ENCODE data around the gene SLCO2A1.
"Not testable (repeated sequence)": the region's sequence is repeated elsewhere in the genome, so short reads cannot be mapped to it uniquely, and the experiment has no call there.

SLCO2A1 gene

DNA sequence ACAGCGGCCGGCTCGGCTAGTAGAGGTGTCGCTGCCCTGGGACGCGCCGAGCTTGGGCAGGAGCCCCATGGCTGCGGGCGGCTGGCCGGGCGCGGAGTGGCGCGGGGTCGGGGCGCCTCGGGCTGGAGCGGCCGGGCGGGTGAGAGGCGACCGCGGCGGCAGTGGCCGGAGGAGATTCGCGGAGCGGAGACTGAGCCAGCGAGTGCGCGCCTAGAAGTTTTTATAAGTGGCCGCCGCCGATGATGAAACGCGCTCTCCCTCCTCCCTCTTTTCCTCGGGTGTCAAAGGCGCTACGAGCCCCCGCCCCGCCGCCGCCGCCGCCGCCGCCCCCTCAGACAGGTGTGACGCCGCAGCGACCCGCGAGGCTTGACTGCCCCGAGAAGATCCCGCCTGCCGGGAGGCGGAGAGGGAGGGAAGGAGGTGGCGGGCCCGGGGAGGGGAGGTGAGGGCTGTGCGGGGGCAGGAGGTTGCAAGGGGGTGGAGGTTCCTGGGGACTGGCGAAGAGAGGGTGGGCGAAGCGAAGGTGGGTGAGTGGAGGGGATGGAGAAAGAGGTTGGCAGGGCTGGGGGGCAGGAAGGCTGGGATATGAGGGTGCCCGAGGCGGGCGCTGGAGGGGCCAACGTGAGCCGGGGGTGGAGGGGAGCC, at the start of gene SLCO2A1:
SLCO2A1 (minus strand) TSS at position 192 of the 645 bp plus-strand sequence; CDS start at position 69, 123 bp downstream.
- peak in 1 of 2 donors; percentile 2 for DNase-seq

DNA sequence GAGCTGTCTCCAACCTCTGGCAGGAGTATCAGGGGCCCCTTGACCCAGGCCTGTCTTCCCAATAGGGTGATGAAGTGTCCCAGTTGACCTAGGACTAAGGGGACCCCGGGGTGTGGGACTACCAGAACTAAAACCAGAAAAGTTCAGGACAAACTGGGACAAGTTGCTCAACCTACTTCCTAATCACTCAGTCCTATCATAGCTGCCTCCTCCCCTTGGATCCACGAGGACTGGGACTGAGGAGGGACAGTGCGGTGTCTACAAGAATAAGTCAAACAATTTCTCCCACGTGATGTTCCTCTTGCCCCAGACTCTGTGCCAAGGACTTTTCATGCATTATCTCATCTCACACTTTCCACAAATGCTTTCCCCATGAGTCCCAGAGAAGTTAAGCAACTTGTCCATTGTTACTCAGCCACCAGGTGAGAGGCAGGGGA, 49.4 kb upstream of the SLCO2A1 start:
- no peak for DNase-seq

DNA sequence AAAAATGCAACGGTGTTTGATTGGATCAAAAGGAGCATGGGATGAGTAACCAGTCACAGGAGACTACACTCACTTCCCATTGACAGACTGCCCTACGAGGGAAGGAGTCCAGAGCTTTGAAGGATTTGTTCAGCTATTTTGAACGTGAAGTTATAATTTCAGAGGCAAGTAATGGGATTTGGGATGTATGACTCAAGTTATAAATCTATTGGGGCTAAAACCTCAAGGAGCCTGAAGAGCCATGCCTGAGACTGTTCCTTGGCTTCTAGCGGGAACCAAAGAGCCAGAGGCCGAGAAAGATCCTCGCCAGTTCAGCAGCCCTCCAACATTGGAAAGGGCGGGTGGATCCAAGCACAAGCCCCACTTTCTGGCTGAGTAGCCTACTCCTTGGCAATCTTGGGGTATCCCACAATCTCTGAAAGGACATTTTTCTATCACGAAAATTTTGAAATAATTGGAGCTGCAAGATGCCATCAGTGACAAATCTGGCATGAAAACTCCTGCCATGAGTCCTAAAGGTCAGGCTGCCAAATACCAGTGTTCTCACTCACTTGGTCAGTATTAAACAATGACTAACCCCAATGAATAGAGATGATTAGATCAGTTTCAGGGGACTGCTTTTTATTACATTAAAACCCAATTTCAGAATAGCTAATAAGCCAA, 48.6 kb upstream of the SLCO2A1 start:
- DNase-seq: no peak

DNA sequence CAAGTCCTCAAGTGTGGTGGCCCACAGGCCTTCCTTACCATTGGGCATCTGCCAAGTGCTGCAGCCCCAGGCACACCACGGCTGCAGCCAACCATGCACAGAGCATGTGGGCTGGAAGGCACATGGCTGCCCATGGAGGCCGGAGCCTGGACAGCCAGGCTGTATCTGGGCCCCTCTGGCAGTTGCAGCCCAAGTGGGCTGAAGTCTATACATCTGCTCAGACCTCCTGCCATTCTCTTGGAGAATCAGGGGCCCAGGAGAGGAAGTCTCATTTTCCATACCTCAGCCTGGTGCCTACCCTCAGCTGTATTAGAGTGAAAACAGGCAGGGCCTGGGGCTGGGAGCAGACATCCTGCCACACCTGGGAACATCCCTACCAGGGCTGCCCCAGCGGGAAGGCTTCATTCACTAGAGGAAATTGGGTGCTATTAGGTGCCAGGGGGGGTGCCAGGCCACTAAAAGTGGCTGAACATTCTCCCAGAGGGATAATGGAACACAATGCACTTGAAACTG, 48.0 kb upstream of the SLCO2A1 start:
- DNase-seq: no peak

DNA sequence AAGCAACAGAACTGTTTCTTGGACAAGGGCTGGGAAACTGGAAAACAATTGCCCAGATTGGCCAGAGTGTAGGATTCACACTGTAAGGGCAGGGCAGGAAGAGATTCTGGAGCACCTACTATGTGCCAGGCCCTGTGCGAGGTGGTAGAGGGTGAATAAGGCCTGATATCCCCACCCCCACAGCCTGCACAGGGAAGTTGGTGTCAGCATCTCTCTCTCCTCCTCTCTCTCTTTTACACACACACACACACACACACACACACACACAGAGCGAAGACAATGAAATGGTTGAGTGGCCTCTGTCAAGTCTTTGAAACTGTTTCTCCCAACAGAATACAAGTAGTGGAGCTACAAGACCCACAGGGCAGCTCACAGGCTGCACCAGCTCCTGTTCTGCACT, 47.1 kb upstream of the SLCO2A1 start:
- no peak for DNase-seq

DNA sequence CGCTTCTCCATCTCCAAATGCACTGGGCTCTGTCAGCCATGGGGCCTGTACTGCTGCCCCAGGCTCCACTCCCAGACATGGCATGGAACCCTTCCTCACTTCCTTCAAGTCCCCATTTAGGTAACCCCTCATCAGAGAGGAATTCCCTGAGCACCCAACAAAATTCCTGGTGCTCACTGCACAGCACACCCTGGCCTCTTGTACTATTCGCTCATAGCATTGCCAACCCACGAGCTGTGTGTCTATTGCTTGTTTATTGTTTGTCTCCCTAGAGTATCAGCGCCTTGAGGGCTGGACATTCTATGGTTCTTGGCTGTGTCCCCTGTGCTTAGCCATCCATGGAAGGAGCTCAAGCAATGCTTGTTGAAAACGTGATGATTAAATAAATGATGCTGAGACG, 46.1 kb upstream of the SLCO2A1 start:
- DNase-seq: no peak

DNA sequence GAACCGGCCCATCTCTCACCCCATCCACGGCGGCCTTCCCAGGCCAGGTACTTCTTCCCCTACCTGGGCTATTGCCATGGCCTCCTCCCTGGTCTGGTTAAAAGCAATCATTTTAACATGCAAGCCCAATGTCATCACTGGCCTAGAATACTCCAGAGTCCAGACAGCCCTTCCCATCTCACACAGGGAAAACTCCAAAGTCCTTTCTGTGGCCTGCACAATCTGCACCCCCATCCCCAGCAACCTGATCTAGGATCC, 45.8 kb upstream of the SLCO2A1 start:
- no peak for DNase-seq

DNA sequence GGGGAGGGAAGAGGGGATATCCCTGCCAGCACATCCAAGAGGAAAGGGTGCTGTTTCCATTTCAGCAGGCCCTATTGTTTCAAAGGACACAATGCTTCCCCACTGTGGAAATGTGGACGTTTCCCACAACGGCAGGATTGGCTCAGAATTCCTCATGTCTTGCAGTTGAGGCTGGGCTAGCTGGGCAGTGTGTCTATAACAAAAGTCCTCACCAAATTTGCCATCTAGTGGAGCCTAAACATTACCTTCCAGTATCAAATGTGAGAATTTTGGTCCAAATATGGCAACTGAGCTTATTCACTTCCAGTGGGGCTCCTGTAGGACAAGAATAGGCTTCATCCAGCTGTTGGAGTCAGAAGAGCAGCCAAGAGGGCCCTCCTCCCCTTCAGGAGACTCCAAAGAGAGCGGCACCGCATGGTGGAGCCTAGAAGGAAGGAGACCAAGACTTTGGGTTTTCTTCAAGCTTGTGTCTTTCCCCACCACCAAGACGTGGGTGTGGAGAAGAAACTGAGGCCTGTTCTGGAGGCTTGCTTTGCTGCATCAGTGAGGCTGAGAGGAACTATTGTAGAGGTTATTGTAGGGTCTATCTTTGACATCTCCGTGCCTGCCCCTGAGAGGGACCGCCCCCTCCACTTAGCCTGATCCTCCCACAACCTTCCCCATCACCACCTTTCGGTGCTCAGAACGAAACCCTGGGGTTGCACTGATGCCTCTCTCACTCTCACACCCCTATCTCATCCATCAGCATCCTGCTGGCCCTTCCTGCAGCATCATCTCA, 45.3 kb upstream of the SLCO2A1 start:
- DNase-seq: no peak

DNA sequence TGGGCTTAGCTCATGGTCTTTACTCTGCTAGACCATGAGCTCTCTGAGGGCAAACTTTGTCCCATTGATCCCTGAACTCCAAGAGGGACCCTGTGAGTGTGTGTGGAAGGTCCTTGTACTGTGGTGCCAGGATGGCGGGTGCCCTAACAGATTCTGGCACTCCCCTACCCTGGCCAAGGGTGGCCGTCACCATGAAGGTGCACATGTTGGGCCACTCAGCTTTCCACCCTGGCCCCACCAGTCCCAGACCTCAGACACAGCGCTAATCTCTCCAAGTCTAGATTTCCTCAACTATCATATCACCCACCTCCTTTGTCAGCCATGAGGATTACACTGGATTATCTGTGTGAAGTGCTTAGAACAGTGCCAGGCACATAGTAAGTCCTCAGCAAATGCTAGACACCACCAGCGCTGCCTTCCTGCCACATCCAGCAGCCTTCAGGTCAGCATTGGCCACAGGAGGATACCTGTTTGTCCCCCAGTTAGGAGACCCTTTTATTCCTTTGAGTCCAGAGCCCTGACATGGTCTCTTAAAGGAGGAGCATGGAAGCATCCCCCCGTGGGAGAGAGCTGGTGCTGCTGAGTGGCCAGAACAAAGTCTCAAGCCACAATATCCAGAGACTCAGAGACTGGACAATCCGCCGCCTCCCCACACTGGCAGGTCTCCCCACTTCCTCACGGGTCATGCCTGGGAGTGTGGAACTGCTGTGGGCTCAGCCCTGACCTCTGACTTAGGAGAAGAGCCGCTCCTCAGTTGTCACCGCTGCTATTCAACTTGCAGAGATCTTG, 44.5 kb upstream of the SLCO2A1 start:
- DNase-seq: no peak

DNA sequence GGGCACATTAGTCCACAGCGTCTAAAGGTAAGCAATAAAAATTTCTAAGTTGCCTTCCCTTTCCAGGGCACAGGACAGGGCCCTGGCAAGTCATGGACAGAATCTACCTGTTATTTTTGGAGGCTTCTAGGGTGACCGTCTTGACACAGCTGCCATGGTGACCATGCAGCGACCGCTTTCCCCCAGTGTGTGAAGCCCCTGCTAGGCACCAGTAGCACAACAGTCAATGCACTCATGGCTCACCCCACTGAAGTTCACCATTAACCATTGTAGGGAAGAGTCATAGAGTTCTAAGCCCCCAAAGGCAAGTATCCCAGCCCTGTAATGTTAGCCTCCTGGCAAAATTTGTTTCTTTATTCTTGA, 43.8 kb upstream of the SLCO2A1 start:
- DNase-seq: no peak

DNA sequence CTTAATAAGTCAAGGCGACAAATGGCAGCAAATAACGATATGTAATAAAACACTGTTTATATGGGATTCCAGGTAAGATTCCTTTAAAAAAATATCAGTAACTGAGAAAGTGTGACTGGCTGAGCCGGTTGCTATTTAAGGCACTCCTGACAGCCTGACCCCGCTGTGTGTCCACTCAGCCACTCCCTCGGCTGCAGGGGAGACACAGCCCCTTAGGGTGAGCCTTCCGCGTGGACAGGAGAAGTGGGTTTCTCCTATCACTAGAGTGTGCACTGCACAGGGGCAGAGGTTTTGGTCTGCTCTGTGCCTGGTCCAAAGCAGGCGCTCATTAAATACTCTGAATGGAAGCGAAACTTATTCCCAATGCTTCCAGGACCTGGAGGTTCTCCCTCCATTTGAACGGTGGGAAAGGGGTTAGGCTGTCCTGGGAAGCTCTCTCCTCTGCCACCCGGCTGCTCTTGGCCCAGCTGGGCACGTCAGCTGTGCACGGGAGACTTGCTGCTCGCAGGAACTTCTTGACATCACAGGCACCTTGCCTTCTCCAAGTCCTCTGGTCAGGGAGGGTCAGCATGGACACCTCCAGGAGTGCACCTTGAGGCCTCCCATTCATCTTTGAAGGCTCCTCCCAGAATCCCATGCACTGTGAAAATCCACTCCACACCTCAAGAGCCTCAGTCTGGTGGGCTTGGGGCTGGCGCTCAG, 43.3 kb upstream of the SLCO2A1 start:
- DNase-seq: no peak

DNA sequence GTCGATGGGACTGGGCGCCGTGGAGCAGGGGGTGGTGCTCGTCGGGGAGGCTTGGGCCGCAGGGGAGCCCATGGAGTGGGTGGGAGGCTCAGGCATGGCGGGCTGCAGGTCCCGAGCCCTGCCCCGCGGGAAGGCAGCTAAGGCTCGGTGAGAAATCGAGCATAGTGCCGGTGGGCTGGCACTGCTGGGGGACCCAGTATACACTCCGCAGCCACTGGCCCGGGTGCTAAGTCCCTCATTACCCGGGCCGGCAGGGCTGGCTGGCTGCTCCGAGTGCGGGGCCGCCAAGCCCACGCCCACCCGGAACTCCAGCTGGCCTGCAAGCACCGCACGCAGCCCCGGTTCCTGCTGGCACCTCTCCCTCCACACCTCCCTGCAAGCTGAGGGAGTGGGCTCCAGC, 40.6 kb upstream of the SLCO2A1 start:
- DNase-seq: not testable (repeated sequence)

DNA sequence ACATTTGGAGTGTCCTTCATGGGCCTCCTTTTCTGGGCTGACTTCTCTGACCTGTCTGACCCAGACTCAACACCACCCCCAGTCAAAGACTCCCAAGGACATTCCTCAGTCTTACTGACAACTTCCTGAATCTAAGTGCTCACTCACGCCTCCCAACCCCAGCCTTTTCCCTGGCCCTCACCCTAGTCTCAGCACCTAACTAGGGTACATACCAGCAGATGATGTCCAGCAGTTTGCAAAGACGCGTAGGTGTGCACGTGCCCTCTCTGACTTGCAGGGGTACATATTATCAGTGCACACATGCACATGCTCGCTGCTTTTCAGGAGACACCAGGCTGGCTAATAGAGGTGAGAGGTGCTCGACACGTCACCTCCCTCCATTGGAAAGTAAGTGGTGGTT, 38.7 kb upstream of the SLCO2A1 start:
- DNase-seq: no peak

DNA sequence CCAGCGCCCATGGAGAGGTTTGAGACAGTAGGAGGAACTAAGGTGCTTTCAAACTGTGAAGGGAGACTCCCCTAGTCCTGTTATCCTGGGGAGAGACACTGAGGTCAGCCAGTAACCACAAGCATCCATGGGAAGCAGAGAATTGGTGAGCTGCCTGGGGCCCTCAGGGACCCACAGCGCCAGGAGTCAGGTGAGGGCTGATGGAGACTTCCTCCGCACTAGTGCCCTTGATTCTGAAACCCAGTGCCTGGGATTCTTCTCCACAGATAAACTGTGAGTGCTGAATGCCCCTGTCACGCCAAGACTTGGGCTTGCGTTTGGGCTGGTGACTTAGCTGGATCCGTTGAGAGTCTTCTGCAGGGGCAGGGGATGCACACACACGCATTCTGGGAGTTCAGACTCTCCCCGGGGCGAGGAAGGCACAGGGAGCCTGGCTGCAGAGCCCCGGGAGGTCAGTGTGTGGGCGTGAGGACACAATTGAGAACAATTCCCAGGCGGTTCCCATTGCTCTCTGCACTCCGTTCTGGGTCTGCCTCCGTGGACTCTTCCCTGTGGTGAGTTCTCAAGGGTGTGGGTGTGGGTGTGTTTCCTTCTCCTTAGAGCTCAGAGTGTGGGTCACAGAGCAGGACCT, 37.9 kb upstream of the SLCO2A1 start:
- DNase-seq: no peak

DNA sequence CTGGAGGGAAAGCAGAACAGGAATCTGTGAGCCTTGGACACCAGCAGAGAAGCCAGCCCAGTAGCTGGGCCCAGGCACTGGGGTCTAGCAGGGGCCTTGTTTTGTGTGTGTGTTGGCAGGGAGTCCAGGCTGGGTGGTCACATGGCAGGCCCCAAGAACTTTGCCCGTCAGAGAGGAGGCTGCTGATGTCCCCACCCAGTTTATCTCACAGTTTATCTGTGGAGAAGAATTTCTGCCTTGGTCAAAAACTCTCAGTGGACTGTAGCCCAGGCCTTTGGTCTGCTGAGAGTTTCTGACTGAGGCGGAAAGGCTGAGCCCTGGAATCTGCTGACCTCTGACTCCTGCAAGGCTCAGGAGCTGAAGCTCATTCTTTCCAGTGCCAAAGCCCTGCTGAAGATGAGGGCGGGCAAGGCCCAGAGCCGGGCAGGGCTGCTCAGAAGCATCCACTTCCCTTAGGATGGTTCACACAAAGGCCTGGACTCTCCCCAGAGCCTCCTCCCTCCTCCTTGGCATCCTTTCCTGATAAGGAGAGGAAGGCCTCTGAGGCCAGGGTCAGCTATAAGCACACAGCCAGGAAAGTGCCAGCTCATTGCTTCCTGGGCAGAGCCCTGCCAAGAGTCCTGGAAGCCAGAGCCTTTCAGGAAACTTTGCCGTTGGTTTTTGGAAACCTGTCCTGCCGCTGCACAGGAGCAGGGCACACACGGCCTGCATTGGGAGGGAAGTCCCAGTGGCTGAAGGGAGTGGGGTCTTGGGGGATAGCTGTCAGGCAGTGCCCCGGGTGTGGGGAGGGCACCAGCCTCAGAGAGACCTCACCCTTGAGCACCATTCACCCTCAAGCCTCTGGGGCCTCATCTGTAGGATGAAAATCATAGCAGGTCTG, 37.2 kb upstream of the SLCO2A1 start:
- no peak for DNase-seq

DNA sequence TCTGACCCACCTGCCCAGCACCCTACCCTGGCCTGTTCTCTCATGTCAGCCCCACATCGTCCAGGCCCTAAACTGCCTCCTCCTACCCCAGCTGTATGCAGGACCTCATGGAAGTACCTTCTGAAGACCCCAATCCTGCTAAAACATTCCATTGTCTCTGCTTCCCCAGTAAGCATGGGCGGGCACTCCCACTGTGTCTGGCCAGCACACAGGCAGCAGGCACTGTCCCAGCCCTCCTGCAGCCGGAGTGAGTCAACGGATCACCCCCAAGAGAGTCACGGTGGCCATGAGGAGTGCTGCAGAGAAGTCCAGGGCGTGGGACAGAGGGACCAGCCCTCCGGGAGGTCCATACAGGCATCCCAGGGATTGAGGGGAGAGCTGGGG, 36.4 kb upstream of the SLCO2A1 start:
- DNase-seq: no peak

DNA sequence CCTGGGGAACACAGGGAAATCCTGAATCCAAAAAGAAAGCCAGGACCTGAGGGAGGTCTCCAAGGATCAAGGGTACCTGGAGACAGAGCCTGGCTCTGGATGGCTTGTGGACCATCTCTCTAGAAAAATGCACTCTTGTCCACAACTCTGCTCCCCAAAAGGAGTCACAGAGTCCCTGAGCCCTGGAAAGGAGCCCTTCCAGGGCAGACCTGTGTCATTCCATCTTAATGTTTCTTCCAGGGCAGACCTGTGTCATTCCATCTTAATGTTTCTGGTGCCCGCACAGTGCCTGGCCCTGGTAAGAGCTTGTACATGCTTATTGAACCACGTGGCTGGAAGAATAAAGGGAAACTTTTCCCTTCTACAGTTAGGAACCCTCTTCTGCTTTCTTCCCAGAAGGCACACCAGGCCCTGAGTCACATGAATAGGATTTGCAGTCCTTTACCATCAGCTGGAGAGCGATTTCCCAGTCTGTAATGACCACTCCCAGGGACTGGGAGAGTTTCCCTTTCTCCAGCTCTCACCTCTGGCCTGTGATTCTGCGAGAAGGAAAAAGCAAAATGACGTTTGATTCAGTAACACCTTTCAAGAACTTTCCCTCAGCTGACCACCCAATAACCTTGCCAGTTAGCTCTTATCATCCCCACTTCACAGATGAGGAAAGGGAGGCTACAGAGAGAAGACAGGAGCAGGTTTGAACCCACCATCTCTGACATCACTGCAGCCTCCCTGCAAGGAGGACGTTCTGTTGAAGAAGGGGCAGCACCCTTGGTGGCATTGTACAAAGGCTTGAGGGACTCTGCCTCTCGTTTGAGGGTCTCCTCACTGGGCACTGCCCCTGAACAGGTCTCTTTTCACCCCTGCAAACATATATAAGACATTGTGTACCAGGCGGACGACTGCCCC, 35.8 kb upstream of the SLCO2A1 start:
- no peak for DNase-seq

DNA sequence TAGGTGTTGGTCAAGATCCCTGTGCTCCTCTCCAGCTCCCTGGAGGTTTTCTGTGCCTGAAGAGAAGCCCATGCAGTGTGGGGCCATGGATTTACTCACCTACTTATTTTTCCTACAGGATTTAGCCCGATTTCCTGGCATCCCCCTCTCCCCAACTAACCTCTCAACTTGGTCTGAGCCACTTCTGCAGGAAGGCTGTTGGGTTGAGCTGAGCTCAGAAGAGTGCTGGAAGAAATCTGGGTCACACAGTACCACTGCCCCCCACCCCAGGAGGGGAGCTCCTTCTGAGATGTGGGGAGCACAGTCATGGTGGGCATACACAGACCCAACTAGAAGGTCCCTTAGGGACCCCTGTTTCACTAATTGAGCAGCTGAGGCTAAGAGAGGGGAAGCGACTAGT, 34.4 kb upstream of the SLCO2A1 start:
- DNase-seq: no peak

DNA sequence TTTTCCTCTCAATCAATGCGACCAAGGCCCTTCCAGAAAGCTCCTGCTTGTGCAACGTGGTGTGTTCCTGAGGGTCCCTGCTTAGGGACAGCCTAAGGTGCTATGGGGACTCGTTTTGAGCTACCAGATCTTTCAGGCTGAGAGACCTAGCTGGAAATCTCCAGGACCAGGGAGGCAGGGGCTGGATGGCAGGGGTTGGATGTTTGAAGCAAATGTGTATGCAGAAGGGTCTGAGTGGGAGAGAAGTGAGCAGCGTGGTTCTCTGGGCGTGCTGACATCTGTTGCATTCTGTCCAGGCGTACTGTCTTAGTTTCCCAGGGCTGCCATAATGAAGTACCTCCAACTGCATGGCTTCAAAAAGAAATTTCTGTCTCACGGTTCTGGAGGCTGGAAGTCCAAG, 31.7 kb upstream of the SLCO2A1 start:
- DNase-seq: no peak
